NCI-H2171 treated with DMSO at 0.1 percent for 48 hours (cell line): Measurements from ENCODE around the gene MYOZ1.
"Not testable (repeated sequence)": the region's sequence is repeated elsewhere in the genome, so short reads cannot be mapped to it uniquely, and the experiment has no call there.

Source experiments
- DNase-seq: peaks from one replicate; lab custom pipeline; 2025; lab: John Stamatoyannopoulos, UW

Gene MYOZ1

GRCh38 chr10:73641328-73642060 lies at the start of gene MYOZ1:
MYOZ1 (minus strand) TSS chr10:73641474; CDS start chr10:73640017, 1,457 bp downstream.
- no peak for DNase-seq

GRCh38 chr10:73690755-73691154 lies 49.5 kb upstream of the MYOZ1 start:
- DNase-seq = not testable (repeated sequence)

- DNase-seq = not testable (repeated sequence)
Measured at GRCh38 chr10:73689596-73689995, 48.3 kb upstream of the MYOZ1 start.

GRCh38 chr10:73687641-73688040 lies 46.4 kb upstream of the MYOZ1 start:
- DNase-seq = not testable (repeated sequence)

DNA sequence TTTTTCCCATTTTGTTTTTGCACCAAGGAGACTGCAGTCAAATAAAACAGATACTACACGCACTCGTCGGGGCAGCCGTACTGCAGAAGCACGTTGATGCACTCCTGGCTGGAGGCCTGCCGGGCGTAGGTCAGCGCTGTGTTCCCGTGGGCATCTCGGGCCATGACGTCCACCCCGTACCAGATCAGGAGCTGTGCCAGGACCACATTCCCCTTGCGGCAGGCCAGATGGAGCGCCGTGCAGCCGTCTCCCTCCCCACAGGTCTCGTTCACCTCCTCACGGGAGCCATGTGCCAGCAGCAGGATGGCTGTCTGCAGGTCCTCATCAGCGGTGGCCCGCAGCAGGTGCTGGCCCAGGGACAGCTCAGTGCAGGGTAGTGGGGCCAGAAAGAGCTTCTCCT lies 33.3 kb upstream of the MYOZ1 start:
- DNase-seq = not testable (repeated sequence)

DNA sequence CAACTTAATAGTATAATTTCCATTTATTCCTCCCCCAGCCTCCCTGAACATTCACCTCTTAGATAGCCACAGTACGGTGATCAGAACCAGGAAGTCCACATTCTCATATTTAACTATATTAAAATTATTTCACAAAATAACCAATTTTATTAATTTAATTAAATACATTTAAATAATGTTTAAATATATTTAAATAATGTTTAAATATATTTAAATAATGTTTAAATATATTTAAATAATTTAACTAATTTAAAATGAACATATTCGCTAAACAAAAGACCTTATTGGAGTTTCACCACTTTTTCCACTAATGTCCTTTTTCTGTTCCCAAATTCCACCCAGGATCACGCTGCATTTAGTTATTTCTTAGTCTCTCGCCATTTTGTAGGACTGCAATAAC lies 27.1 kb upstream of the MYOZ1 start:
- not testable (repeated sequence) for DNase-seq

- DNase-seq = not testable (repeated sequence)
Measured at GRCh38 chr10:73666153-73666809, 25.0 kb upstream of the MYOZ1 start.

- DNase-seq = not testable (repeated sequence)
Measured at GRCh38 chr10:73665581-73665980, 24.3 kb upstream of the MYOZ1 start.

- DNase-seq = not testable (repeated sequence)
Measured at GRCh38 chr10:73664156-73665040, 23.1 kb upstream of the MYOZ1 start.

- not testable (repeated sequence) for DNase-seq
Measured at GRCh38 chr10:73663621-73664020, 22.3 kb upstream of the MYOZ1 start.

DNA sequence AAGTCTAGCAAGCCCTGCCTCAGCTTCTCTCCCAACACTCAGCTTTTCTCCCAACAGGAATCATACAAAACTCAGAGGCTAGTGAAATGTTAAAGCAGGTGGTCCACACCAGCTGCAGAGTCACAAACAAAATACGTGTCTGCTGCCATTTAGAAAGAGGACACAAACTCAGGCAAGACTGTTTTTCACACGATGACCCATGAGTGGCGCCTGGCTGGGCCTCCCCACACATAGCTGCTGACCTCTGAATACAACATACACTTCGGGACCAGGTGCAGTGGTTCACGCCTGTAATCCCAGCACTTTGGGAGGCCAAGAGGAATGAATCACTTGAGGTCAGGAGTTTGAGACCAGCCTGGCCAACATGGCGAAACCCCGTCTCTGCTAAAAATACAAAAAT lies 21.4 kb upstream of the MYOZ1 start:
- DNase-seq = not testable (repeated sequence)

DNA sequence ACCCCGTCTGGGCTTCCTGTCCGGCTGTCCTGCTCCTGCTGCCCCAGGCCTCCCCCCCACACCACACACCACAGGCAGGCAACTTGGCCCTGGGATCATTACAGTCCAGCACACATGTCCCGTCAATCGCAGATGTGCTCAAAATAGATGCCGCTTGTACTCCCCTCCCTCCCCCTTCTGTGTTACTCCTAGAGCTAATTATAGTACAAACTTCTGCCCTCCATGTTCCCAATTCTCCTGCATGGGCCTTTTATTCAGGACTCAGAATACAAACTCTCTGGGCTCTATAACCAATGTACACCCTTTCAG lies 14.7 kb upstream of the MYOZ1 start, which contains the start of gene SYNPO2L:
TSS of gene SYNPO2L (minus strand) at position 40 of the 309 bp plus-strand sequence. CDS start 107 bp downstream, outside the sequence.
- no peak for DNase-seq

- no peak for DNase-seq
Measured at GRCh38 chr10:73655257-73655989, 14.1 kb upstream of the MYOZ1 start.

- DNase-seq = no peak
Measured at GRCh38 chr10:73653701-73654100, 12.4 kb upstream of the MYOZ1 start.

DNA sequence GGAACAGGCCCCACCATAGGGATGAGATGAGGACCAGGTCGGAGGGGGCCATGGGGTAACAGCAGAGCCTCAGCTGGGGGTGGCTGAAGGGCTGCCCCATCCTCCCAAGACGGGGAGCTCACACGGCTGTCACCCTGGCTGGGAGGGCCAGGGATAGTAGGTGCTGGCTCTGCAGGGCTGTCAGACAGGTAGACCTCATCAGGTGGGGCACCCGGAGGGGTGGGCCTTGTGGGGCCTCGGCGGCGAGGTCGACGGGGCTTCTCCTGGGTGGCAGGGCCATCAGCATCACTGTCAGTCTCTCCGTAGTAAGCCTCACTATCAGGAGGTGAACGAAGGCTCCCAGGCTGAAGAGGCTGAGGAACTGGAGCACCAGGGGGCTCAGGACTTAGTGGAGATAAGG lies 11.9 kb upstream of the MYOZ1 start:
- no peak for DNase-seq

DNA sequence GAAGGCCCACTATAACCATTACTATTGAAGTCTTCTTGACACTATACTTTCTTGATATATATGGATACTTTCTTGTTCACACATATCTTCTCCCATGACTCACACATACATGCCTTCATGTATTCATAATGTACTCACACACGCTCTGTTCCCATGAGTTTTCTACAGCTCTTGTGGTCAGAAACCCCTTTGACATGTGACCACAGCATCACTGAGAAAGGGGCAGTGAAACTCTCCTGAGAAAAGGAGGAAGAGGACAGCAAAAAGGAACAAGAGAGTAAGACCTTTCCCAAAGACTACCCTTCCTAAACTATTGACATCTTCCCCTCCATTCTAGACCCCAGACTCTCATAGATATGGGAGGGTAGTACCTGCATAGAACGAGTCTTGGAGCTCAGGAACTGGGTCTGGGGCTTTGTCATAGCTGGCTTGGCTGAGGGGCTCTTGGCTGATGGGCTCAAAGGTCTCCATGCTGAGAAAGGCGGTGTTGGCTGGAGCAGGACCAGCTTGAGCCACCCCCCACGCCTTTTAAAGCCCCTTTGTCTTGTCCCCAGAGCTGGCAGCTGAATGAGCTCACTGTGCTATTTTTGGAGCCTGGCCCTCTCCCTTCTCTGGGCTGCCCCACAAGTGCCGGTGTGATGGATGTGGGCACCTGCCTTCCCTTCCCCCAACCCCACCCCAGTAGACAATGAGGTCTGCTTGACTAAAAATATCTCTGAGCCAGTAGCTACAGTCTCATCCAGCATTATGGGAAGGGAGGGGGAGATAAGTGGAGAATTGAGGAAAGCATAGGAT lies 9.5 kb upstream of the MYOZ1 start:
- DNase-seq = no peak

GRCh38 chr10:73649876-73650536 lies 8.7 kb upstream of the MYOZ1 start:
- DNase-seq = no peak

- no peak for DNase-seq
Measured at GRCh38 chr10:73648975-73649829, 7.9 kb upstream of the MYOZ1 start.

DNA sequence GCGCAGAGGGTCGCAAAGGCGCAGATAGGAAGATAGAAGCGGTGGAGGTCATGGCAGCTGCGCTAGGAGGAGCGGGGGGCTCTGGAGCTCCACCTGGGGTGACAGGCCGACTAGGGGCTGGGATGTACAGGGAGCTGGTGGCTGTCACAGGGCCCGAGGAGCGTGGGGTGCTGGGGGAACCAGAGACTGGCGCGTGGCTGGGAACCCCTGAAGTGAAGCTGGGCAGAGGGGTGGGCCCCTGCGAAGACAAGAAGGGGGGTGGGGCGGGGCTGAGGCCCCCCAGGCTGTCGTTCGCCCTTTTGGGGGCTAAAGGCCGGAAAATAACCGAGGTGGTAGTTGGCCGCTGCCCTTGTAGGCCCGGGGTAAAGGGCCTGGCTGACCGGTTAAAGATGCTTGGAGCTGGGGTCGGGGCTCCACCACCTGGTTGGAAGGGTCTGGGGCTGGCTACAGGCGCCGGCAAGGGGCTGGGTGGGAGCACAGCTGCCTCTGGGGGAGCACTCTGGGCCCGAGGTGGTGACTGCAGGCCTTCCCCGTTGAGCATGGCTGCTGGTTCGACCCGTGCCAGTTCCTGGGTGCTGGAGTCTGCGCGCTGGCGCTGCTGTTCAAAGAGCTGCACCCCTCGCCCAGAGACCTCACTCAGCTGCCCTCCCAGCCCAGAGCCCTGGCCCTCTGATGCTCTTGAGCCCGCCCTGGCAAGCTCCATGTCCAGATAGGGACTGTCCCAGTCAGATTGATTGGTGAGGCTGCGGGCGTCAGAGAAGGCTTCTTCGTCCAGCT lies 6.8 kb upstream of the MYOZ1 start:
- no peak for DNase-seq
